Cerebellar cortex (tissue), 1 donor: ENCODE results near the gene REG4.
A peak's percentile ranks its signal among the peaks of the same experiment; 100 is the strongest.
"Not testable (repeated sequence)": the region's sequence is repeated elsewhere in the genome, so short reads cannot be mapped to it uniquely, and the experiment has no call there.

ENCODE experiments used
- DNase-seq: peaks from one replicate; pipeline ENCODE4 v3.0.0-alpha.2; 2015; ENCODE audit warnings: low spot score

Gene REG4

DNA sequence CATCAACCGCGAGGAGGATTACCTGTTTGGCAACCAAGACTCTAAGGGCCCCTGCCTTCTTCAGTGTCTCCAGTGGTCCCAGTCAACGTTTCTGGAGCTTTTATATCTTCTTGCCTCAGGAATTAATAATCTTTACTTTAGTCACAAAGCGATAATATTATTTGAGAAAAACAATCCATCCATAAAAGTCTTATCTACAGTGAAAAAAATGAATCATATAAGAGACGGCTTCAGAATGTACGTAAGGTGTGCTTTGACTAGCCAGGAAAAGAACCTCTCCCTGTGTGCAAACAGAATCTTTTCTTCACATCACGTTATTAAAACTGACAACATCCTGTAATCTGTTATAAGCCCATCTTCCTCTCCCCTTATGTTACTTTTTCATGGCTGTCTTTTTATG, at the start of gene REG4:
Gene REG4, minus strand, starts transcription at position 74 of the 400 bp plus-strand sequence. CDS start 2,691 bp downstream, outside the sequence.
- no peak for DNase-seq

DNA sequence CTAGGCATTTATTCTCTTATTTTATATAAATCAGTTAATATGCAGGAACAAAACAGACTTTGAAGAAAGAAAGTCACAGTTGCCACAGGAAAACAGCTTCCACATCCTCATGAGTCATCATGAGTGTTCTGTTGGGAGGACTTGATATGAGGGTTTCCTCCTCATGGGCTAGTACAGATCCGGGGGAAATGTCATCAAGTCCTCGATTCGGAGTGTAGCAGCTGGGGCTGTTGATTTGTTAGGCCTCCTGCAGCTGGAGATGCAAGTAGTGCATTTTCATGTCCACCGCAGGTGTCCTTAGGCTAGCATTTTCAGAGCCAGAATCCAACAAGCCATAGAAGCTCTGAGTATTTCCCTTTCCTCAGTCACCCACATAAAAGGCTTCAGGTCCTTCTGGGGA, 48.4 kb upstream of the REG4 start:
- DNase-seq = no peak

DNA sequence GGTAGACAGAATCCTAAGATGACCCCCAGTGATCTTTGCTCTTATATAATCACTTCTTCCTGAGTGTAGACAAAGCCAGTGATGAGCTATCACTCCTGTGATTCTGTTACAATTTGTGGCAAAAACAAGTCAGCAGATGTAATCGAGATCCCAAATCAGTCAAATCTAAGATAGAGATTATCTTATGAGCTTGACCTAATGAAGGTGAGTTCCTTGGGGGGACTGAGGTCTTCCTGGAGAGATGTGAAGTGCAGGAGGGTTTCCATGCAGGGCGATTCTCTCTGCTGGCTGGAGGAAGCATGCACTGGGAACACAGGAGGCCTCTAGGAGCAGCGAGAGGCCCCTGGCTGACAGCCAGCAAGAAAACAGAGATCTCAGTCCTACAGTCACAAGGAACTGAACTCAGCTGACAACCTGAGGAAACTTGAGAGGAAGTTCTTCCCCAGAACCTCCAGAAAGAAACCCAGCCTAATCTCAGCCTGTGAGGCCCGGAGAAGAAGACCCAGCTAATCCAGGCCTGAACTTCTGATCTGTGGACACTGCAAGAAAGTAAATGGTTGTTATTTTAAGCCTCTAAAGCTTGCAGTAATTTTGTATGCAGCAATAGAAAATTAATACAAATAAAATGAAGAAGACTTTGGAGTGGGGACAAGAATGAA, 47.4 kb upstream of the REG4 start:
- DNase-seq = not testable (repeated sequence)

DNA sequence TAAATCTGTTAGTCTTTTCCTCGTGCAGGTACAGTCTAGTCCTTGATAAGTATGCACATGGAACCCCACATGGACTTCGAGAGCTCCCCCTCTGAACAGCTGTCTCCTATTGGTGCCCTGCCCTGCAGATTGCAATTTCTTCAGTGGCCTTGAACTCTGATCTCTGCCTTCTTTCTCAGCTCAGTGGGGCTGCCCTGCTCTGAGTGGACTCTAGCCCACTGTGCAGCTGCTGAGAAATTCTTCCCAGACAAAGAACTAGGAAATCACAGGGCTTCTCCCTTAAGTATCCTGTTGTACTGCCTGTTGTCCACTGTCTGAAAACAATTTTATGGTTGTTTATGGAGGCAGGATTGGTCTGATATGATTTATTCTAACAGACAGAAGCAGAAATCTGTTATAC, 46.9 kb upstream of the REG4 start:
- DNase-seq = no peak

DNA sequence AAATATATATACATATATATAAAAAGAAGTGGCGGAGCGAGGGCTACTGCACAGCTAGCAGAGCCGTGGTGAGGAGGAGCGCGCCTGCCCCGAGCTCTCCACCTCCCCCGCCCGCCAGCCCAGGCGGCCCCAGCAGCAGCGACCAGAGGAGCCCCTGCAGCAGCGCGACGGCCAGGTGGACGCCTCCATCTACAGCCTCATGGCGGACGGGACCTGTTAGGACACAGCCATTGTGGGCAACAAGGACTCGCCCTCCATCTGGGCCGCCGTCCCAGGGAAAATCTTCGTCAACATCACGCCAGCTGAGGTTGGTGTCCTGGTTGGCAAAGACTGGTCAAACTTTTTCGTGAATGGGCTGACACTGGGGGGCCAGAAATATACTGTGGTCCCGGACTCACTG, 41.9 kb upstream of the REG4 start:
- no peak for DNase-seq

DNA sequence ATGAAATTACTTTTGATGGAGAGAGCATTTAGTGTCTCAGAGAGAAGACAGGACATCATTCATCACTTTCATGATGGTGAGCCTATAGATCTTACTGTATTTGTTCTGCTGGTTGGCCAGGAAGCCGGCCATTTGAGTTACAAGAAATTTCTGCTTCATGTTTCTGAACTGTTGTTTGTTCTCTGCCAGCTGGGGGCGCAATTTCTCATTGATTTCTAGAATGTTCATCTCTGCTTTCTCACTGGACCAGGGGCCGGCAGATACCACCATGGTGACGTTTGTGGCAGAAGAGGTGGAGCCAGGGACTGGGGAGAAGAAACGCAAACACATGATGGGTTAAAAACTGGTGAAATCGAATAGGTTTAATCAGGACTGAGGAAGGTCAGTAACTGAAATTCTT, 32.9 kb upstream of the REG4 start:
- peak; percentile 4 for DNase-seq

DNA sequence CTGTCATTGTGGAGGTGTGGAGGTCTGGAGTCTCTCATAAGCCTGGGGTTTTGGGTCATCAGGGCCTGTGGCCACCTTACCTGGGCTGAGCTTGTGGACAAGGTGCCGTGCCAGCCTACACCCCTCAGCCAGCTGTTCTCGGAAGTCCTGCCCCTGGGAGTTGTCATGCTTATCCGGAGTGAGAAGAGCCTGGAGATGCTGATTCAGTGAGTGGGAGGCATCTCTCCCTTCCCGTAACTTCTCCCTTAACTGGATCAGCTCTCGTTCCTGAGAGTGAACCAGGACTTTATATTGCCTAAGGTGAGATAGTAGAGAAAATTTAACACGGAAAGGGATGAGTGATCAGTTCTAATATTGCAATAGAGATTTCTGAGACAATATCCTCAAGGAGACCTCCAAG, 30.0 kb upstream of the REG4 start:
- no peak for DNase-seq

DNA sequence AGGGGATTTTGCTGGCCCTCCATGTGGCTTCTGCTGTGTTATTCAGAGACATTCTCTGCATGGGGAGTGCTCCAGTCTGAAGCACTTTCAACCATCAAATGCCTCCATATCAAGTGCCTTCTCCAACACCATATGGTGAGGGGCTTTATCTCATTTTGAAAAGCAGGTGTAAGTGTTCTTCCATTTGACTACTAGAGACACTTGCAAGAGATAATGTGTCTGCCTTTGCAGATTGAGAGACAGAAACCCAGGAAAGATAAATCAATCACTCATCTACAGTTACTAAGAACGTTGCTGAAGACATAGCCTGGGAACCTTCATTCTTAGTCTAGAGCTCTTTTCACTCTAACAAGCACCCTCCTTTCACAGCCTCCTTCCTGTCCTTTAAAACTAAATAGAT, 29.5 kb upstream of the REG4 start:
- no peak for DNase-seq

DNA sequence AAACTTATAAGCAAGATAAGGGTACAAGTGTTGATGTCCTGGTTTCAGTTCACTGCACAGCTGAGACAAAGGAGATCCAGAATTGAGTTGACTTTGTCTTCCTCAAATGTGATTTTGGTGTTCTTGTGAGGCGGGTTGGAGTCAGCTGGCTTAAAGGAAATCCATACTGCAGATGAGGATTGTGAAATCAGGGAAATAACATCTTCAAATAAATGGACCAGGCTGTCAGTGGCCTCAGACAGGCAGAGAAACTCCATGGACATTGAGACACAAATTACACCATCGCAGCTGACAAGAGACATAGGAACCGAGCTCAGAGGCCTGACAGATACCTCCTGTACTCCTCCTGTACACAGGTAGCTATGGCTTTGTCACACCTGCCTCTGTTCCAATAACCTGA, 27.0 kb upstream of the REG4 start:
- no peak for DNase-seq

DNA sequence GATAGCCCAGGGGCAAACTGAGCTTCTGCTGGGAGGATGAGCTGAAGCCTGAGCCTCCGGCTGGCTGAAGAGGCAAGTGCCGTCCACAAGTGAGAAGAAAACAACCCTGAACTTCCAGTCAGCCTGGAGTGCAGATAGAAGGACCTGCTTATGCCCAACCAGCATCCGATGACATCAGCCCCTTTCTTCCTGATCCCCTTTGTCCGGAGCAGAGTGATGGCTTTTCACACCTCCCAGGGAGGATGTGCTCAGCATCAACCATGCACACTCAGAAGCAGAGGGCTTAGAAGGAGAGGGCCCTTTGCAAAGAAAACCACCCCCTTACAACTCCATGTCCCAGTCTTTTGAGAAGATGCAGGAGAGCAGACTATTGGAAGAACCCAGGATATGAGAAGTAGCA, 23.7 kb upstream of the REG4 start:
- DNase-seq = no peak

DNA sequence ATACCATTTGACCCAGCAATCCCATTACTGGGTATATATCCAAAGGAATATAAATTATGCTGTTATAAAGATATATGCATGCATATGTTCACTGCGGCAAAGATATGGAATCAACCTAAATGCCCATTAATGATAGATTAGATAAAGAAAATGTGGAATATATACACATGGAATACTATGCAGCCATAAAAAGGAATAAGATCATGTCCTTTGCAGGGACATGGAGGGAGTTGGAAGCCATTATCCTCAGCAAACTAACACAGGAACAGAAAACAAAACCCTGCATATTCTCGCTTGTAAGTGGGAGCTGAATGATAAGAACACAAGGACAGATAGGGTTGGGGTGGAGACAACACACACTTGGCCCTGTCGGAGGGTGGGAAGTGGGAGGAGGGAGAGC, 19.8 kb upstream of the REG4 start:
- DNase-seq = no peak

DNA sequence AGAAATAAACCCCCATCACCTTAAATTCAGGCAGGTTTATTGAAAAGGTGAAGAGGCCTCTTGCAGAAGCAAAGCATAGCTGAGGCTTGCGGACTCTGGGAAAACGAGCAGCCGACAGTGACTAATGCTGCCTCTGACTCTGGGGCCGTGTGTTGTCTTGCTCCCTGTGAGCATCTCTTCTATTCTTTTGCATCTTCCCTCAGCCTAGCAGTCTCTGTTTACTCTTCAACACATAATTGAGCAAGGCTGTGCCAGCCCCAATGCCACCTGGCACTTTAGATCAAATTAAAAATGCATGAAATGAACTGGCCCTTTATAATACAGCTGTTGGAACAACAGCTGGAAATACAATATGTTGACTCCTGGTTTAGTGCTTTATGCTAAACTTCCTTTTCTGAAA, 18.4 kb upstream of the REG4 start:
- no peak for DNase-seq

DNA sequence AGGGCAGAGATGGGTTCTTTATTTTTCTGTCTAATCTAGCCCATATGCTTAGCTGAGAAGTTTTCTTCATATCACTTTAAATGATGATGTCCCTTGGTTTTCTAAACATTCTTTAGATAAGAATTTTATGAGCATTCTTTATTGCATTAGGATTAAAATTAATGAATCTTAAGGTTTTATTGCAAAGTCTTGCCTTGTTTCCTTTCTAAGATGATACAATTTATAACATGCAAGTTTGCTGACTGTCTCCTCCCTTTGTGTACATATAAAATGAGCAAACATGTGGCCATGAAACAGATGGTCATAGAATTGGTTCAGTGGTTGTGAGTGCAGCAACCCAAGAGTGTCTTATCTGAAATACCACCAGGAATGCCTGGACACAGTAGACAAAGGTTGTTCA, 17.7 kb upstream of the REG4 start:
- DNase-seq = not testable (repeated sequence)

DNA sequence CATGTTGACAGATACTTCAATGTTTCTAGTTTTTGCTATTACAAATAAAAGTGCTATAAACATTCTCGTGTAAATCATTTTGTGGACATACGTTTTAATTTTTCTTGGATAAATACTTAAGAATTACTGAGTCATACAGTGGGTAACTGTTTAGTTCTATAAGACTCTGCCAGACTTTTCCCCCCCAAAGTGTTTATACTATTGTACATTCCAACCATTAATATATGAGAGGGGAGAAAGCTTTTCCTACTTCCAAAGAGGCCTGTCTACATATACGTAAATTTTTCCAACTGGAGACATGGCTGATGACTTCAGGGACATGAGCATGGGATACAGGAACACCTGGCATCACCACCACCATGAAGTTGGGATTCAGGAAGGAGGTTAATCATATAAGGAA, 17.0 kb upstream of the REG4 start:
- DNase-seq = no peak

DNA sequence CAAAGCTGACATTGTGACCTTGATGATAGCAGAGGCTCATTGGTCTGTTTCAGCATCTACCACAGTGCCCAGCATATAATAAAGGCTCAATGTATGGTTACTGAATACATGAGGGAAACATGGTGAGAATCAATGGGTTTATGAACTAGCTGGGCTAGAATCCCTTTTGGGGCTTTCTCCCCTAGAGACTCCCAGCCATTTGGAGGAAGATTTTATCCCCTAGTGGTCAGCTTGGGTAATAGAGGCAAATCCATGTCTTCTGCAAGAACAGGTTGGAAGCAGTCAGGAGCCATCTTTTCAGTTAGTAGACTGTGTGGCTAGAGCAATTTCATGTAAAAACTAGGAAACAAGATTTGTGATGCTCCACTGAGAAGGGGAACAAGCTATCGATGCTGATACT, 15.8 kb upstream of the REG4 start:
- DNase-seq = no peak

DNA sequence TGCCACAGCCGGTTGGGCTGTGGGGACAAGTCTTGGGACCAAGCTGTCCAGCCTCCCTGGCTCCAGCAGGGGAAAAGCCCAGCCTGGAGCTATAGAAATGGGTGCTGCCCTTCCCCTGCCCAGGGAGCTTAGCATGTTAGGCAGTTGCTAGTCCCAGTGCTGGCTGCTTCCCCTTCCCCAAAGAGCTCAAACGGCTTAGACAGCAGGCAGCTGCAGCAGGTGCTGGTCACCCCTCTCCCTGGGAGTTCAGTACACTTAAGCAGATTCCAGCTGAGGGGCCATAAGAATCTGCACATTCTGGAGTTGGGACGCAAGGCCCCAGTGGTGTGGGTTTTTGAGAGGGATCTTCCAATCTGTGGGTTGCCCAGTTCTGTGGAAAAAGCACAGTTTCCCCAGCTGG, 11.1 kb upstream of the REG4 start:
- no peak for DNase-seq

DNA sequence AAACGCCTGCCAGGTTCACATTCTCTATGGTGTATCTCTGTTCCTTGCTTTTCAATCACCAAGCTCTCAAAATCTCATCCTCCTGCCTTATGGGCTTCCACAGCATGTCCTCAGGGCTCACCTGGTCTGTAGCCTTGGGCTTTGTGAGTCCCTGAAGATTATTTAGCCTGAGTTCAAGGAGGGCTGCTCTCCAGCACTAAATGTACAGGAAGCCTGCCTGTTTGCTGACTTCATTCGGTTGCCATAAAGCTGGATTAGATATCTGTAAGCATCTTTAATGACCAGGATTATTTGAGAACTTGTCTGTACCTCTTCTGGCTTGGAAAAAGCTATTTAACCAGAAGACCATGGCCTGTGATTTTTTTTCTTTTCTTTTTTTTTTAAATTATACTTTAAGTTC, 6.9 kb upstream of the REG4 start:
- no peak for DNase-seq

DNA sequence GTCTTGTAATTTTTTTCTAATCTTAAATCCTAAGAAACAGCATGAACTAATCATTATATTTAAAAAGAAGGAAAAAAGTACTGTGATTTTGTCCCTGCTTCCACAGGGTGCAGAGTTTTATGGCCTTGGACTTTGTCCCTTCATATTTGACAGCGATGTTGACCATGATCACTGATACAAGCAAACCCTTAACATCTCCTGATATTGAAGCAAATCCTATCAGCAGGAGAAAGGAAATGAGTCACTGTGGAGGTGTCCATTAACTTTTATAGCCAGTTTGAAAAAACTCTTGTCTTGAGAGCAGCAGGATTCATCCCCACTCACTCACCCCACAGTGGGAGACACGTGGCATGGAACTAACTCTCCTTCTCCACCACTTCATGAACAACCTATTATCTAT, 5.1 kb upstream of the REG4 start:
- DNase-seq = no peak

DNA sequence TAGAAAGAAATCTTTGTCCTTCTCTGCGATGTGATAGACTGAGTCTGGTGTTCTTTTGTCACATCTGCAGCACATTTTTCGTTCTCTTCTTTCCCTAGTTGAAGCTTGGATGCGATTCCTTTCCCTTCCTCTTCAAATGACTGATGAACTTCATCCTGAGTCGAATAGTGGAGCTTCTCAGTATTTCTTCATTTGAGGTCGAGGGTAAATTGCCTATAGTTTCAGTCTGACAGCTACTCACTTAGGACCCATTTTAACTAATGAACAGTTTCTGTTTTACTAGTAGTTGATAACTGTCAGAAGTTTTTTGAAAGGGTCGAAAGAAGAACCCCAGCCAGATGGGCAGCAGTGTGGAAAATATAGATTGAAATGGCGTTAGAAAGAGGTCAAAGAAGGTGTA, 4.7 kb upstream of the REG4 start:
- no peak for DNase-seq

DNA sequence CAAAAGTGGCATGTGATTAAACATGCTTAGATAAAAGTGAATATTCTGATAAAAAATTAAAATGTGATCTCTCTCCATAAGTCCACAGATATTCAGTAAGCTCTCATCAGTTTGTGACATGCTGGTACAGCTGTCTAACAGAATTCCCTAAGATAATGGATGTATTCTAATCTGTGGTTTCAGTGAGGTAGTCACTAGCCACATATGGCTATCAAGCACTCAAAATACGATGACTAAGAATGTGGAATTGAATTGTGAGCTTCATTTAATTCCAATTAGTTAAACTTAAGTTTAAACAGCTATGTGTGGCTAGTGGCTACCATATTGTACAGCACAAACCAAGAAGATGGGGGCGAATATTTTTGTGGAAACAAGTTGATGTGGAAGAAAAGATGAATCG, 4.1 kb upstream of the REG4 start:
- DNase-seq = no peak

DNA sequence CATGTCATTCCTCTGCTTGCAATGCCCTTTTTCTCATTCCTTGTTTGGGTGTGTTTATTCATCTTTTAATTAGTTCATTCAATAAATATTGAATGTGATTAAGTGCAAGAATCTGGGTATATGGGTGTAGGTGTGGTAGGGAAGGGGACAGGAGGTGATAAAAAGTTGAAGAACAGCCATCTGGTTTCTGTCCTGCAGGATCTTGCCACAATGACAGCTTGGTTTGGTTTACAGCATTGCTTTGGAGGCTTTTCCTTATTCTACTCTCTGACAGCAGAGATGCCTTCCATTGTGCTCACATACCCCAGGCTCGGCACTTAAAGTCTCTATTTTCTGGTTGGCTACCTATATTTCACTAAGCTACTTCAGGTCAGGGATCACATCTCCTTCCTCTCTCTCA, 3.0 kb upstream of the REG4 start:
- DNase-seq = no peak

DNA sequence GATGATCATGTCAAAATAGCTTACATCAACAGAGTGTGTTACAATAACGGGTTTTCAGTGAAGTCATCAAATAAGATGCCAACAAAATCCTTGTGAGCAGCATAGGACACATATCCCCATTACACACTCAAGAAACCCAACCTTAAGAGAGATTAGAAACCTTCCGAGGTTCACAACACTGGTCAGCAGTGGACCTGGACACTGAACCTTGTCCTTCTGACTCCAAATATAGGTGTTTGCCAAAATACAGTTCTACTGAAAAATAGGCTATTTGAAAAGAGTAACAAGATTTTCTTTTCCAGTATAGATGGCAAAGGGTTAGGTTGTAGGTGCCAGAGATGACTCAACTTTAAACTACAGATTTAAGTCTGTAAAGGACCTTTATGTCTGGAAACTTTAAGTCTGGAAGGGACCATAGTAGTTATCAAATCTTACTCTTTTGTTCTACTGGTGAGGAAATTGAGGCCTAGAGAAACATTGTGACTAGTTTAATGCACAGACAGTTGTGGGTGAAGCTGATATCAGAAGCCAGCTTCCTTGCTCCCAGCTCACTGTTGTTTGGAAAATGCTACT, 811 bp upstream of the REG4 start:
- DNase-seq = no peak

DNA sequence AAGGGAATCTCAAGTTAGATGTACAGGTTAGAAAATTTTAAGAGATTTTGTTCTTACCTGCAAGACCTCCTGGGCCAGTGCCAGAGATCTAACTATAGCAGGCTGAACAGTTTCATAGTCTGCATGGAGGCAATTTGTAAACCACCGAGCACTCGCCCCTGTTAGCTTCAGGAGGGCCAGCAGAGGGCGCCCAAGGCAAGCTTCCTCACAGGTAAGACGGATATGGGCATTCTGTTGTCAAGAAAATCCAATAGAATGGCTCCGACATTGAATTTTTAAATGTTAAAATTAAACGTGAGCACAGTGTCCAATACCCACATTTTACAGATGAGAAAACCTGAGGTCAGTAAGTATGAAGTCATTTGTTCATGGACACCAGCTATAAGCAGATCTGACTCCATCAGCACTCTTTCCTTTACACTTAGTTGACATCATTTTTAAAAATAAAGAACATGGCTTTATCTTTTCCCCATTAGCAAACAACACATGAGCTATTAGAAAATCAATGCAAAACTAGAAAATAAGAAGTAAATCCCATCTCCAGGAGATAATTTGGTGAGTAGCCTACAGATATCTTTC, 2.2 kb downstream of the REG4 start:
- DNase-seq = peak; percentile 75

DNA sequence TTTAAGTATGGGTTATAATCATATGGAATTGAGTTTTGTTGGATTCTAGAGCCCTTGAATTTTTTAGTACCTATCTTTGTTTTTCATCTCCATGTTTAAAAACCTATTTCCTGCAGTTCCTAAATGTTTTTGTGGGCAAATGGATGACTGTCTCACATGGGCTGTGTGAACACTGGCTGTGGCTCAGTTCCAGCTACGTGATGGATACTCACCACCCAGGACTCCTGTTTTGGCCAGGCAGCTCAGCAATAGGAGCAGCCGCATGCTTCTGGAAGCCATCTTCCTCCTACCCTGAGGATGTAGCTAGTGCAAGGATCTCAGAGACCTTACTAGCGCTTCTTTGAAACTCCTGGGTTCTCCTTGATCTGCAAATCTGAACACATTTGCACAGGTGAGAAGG, 2.8 kb downstream of the REG4 start:
- DNase-seq = no peak
